ENCODE measurements around the gene ARID1B. TPM values are rescaled to one million over a fixed set of nuclear protein-coding genes. Genes with fewer than 3 reads are reported as not detected.

Gene ARID1B
- total and polyA plus RNA-seq, 5 donors, result 18.3 to 59.6 (median 53.8) TPM

- Histone ChIP-seq H3K4me1 (ENCODE audit: control insufficient read depth, insufficient read depth, low read length) (peaks cover 25% of the 10 kb centered on the region), H3K27me3 (ENCODE audit: control insufficient read depth, insufficient read depth) (no peaks in the 10 kb centered on the region), H3K9me3 (ENCODE audit: control insufficient read depth, low read length) (no peaks in the 10 kb centered on the region), H3K27ac (ENCODE audit: low read length) (no peak overlapping the region), H3K4me3 (ENCODE audit: low read length) (no peak overlapping the region)
- intact Hi-C loops (cut with DNase I), result loop anchor here in 1 of 4 donors (10.0 kb wide), 1 partner anchor 85 kb away; no protein-coding TSS in a partner anchor
- DNase-seq (no peak), ATAC-seq (no peak)
- WGBS, result 72% methylated on average over 13 of the region's 13 CpGs
These were observed 92.8 kb downstream of the ARID1B start for GRCh38 chr6:156869980-156870398.

DNA sequence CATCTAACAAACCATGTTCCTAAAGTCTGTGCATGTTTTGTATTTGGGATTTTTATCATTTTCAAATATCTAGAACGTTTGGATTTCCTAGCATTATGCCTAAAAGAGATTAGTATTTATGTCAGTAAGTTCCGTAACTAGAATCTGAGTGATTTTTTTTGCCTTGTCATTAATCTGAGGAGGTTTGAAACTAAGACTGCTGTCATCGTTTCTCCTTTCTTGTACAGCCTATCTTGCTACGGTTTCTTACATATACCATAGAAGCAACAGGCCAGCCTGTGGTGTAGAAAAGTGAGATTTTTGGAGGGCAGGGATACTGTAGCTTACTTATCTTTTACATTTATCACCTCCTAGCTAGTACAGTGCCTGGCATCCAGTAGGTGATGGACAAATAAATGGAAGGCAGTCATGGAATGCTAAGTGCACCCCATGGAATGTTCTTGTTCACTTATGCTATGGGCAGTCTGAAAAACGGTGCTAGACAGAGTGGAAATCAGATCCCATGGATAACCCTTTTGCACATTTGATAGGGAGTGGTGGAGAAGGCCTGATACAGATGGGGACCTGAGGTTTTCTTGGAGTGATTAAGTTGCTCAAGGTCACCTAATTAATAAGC, 93.9 kb downstream of the ARID1B start:
- no peak for ATAC-seq
- no peak overlapping the region for H3K27ac ChIP-seq (ENCODE audit: low read length)
- WGBS, result 59% methylated on average over 5 of the region's 5 CpGs

GRCh38 chr6:156872903-156873302, 95.7 kb downstream of the ARID1B start:
- Histone ChIP-seq H3K4me3 (ENCODE audit: low read length) (no peak overlapping the region), H3K27me3 (ENCODE audit: control insufficient read depth, insufficient read depth) (no peaks in the 10 kb centered on the region), H3K4me1 (ENCODE audit: control insufficient read depth, insufficient read depth, low read length) (peaks cover 24% of the 10 kb centered on the region), H3K27ac (ENCODE audit: low read length) (no peak overlapping the region), H3K9me3 (ENCODE audit: control insufficient read depth, low read length) (no peaks in the 10 kb centered on the region)
- DNase-seq, result no peak
- WGBS, result 92% methylated on average over 8 of the region's 8 CpGs
- intact Hi-C loops (cut with DNase I), result loop anchor here in 1 of 4 donors (10.0 kb wide), 1 partner anchor 88 kb away; no protein-coding TSS in a partner anchor
- no peak for ATAC-seq

More for the DNA sequence above, 93.9 kb downstream of the ARID1B start:
- peaks cover 24% of the 10 kb centered on the region for H3K4me1 ChIP-seq (ENCODE audit: control insufficient read depth, insufficient read depth, low read length)
- no peaks in the 10 kb centered on the region for H3K9me3 ChIP-seq (ENCODE audit: control insufficient read depth, low read length)
- intact Hi-C loops (cut with DNase I), result loop anchor here in 1 of 4 donors (10.0 kb wide), 1 partner anchor 86 kb away; no protein-coding TSS in a partner anchor
- no peak overlapping the region for H3K4me3 ChIP-seq (ENCODE audit: low read length)
- no peak for DNase-seq
- H3K27me3 ChIP-seq (ENCODE audit: control insufficient read depth, insufficient read depth), result no peaks in the 10 kb centered on the region

DNA sequence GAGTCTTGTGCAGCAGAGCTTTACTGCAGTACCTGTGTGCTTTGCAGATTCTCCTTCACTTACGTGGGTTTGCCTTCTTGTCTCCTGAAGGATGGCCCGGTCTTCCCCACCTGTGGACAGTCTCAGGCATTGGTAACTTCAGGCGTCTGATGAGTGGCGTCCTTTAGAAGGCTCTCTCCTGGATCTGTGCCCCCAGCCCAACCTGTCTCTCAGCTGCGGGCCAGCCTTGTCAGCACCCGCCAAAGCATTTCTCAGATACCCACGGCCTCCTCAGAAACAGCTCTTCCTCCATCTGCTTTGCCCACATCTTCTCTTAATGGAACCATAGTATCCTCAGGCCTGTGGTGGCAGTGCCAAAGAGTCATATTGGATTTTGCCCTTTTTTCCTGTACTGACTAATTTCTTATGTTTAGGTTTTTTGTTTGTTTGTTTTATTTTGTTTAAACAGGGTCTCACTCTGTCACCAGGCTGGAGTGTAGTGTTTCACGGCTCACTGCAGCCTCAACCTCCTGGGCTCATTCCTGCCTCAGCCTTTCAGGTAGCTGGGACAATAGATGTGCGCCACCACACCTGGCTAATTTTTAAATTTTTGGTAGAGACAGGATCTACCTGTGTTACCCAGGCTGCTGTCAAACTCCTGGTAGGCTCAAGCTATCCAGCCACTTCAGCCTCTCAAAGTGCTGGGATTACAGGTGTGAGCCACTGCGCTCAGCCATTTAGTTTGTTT, 96.6 kb downstream of the ARID1B start:
- 77% methylated on average over 10 of the region's 10 CpGs for WGBS
- Histone ChIP-seq H3K4me3 (ENCODE audit: low read length) (no peak overlapping the region), H3K27ac (ENCODE audit: low read length) (no peak overlapping the region), H3K9me3 (ENCODE audit: control insufficient read depth, low read length) (no peaks in the 10 kb centered on the region), H3K27me3 (ENCODE audit: control insufficient read depth, insufficient read depth) (no peaks in the 10 kb centered on the region), H3K4me1 (ENCODE audit: control insufficient read depth, insufficient read depth, low read length) (peaks cover 25% of the 10 kb centered on the region)
- DNase-seq (no peak), ATAC-seq (no peak)
- intact Hi-C loops (cut with DNase I), result loop anchor here in 1 of 4 donors (10.0 kb wide), 1 partner anchor 89 kb away; no protein-coding TSS in a partner anchor

DNA sequence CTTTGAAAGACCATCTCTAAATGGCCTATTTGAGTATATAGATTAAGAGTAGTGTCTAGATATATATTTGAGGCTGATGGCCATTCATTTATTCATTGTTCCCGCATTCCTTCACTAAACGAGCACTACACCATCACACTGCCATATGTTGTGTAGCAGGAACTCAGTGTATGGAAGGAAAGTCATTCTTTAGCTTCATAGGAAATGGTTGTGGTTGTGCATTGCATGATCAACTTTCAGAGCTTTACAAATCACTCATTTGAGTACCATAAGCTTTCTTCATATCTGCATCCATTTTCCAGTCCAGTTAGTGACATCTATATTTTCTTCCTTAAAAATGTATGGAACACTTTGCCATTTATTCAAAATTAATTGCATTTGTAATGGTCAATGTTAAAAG, 97.9 kb downstream of the ARID1B start:
- intact Hi-C loops (cut with DNase I), result loop anchor here in 1 of 4 donors (10.0 kb wide), 1 partner anchor 90 kb away; no protein-coding TSS in a partner anchor
- Histone ChIP-seq H3K4me1 (ENCODE audit: control insufficient read depth, insufficient read depth, low read length) (peaks cover 29% of the 10 kb centered on the region), H3K4me3 (ENCODE audit: low read length) (no peak overlapping the region), H3K27ac (ENCODE audit: low read length) (no peak overlapping the region), H3K9me3 (ENCODE audit: control insufficient read depth, low read length) (no peaks in the 10 kb centered on the region), H3K27me3 (ENCODE audit: control insufficient read depth, insufficient read depth) (no peaks in the 10 kb centered on the region)
- WGBS, result 72% methylated on average over 2 of the region's 2 CpGs
- DNase-seq (no peak), ATAC-seq (no peak)

- Histone ChIP-seq H3K4me1 (ENCODE audit: control insufficient read depth, insufficient read depth, low read length) (peaks cover 28% of the 10 kb centered on the region), H3K27ac (ENCODE audit: low read length) (no peak overlapping the region), H3K4me3 (ENCODE audit: low read length) (no peak overlapping the region), H3K27me3 (ENCODE audit: control insufficient read depth, insufficient read depth) (no peaks in the 10 kb centered on the region), H3K9me3 (ENCODE audit: control insufficient read depth, low read length) (no peaks in the 10 kb centered on the region)
- DNase-seq (peak; percentile 41 to 73 (median 69)), ATAC-seq (peak; percentile 25 to 58)
- 75% methylated on average over 11 of the region's 11 CpGs for WGBS
- intact Hi-C loops (cut with DNase I), result loop anchor here in 1 of 4 donors (10.0 kb wide), 1 partner anchor 92 kb away; no protein-coding TSS in a partner anchor
These were observed 99.1 kb downstream of the ARID1B start for GRCh38 chr6:156876302-156876701.

DNA sequence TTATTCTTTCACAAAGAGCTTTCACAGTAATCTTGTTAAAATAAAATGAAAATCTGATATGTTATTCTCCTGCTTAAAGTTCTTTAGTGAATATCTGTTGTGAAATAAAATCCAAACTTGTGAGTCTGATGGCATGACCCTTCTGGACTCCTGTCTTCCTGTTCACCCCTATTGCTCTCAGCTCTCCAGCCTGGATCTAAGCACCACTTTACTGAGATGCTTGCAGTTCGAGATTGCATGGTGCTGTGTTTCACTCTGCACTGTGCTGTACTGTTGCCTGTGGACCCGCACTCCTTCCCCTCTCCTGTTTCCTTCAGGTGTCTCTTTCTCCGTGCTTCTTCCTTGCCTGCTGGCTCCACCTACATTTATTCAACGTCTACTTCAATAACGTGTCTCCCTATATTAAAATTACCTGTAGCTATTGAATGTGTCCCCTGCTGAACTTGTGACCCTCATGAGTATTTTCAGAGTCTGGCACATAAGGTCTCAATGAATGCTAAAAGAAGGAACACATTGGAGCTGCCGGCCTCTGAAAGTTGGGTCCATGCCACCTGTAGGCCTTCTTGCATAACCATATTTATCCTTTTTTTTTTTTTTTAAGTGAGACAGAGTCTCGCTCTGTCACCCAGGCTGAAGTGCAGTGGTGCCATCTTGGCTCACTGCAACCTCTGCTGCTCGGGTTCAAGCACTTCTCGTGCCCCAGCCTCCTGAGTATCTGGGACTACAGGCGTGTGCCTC, 100.1 kb downstream of the ARID1B start:
- peak in 2 of 3 donors; percentile 53 to 82 for DNase-seq
- Histone ChIP-seq H3K27me3 (ENCODE audit: control insufficient read depth, insufficient read depth) (no peaks in the 10 kb centered on the region), H3K4me1 (ENCODE audit: control insufficient read depth, insufficient read depth, low read length) (peaks cover 34% of the 10 kb centered on the region), H3K27ac (ENCODE audit: low read length) (peak overlapping the region; percentile 51), H3K4me3 (ENCODE audit: low read length) (no peak overlapping the region), H3K9me3 (ENCODE audit: control insufficient read depth, low read length) (no peaks in the 10 kb centered on the region)
- WGBS, result 66% methylated on average over 10 of the region's 10 CpGs
- peak; percentile 19 to 46 for ATAC-seq
- intact Hi-C loops (cut with DNase I), result loop anchor here in 1 of 4 donors (10.0 kb wide), 1 partner anchor 92 kb away; no protein-coding TSS in a partner anchor

- intact Hi-C loops (cut with DNase I), result loop anchor here in 1 of 4 donors (10.0 kb wide), 1 partner anchor 94 kb away; no protein-coding TSS in a partner anchor
- no peak overlapping the region for H3K27ac ChIP-seq (ENCODE audit: low read length)
- no peak for ATAC-seq
- no peak overlapping the region for H3K4me3 ChIP-seq (ENCODE audit: low read length)
- WGBS, result 93% methylated on average over 4 of the region's 4 CpGs
- H3K9me3 ChIP-seq (ENCODE audit: control insufficient read depth, low read length), result no peaks in the 10 kb centered on the region
- H3K4me1 ChIP-seq (ENCODE audit: control insufficient read depth, insufficient read depth, low read length), result peaks cover 36% of the 10 kb centered on the region
- H3K27me3 ChIP-seq (ENCODE audit: control insufficient read depth, insufficient read depth), result no peaks in the 10 kb centered on the region
- DNase-seq, result no peak
These were observed 101.5 kb downstream of the ARID1B start for GRCh38 chr6:156878681-156879080.

DNA sequence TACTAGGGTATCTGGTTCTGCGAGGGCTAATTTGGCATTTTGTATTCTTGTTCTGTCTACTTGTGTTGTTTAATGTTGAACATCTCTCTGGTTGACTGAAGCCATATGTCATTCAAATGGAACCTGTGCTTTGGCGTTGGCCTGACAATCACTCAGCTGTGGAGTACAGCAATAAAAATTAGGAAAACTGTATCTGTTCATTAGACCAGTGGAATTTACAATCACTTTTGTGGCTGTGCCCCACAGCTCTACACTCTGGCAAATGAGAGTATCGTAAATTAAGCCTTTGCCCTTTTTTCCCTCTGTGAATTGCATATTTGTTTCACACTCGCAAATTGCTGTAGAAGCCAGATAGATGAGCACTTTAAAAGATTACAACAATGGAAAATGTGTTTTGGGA, 102.0 kb downstream of the ARID1B start:
- H3K27ac ChIP-seq (ENCODE audit: low read length), result no peak overlapping the region
- no peaks in the 10 kb centered on the region for H3K27me3 ChIP-seq (ENCODE audit: control insufficient read depth, insufficient read depth)
- no peak for ATAC-seq
- no peak overlapping the region for H3K4me3 ChIP-seq (ENCODE audit: low read length)
- DNase-seq, result no peak
- intact Hi-C loops (cut with DNase I), result loop anchor here in 1 of 4 donors (10.0 kb wide), 1 partner anchor 94 kb away; no protein-coding TSS in a partner anchor
- H3K4me1 ChIP-seq (ENCODE audit: control insufficient read depth, insufficient read depth, low read length), result peaks cover 35% of the 10 kb centered on the region
- WGBS, result 81% methylated on average over 4 of the region's 4 CpGs
- H3K9me3 ChIP-seq (ENCODE audit: control insufficient read depth, low read length), result no peaks in the 10 kb centered on the region

GRCh38 chr6:156879591-156879990, 102.4 kb downstream of the ARID1B start:
- DNase-seq (no peak), ATAC-seq (no peak)
- Histone ChIP-seq H3K27me3 (ENCODE audit: control insufficient read depth, insufficient read depth) (no peaks in the 10 kb centered on the region), H3K27ac (ENCODE audit: low read length) (no peak overlapping the region), H3K4me3 (ENCODE audit: low read length) (no peak overlapping the region), H3K4me1 (ENCODE audit: control insufficient read depth, insufficient read depth, low read length) (peaks cover 34% of the 10 kb centered on the region), H3K9me3 (ENCODE audit: control insufficient read depth, low read length) (no peaks in the 10 kb centered on the region)
- WGBS, result 79% methylated on average over 3 of the region's 3 CpGs
- intact Hi-C loops (cut with DNase I), result loop anchor here in 1 of 4 donors (10.0 kb wide), 1 partner anchor 95 kb away; no protein-coding TSS in a partner anchor

Data from right cardiac atrium (tissue), 5 donors.